Testis (tissue), 3 donors: ENCODE measurements around the gene KLK13. TPM values are rescaled to one million over a fixed set of nuclear protein-coding genes. Genes with fewer than 3 reads are reported as not detected.

ENCODE experiments used
- DNase-seq: peaks from one replicate; pipeline ENCODE4 v3.0.0-alpha.2; 2019
- H3K27ac ChIP-seq, 2 donors: fragments of 200-600 bp; sonication (generic); one replicate each; pipeline ENCODE4 v1.5.1; 2019
- H3K27me3 ChIP-seq: fragments of 200-600 bp; sonication (generic); one replicate; pipeline ENCODE4 v1.5.1; 2019
- H3K36me3 ChIP-seq: fragments of 200-600 bp; sonication (generic); one replicate; pipeline ENCODE4 v1.5.1; 2017; ENCODE audit warnings: low read depth; ENCODE audit errors: missing control alignments
- H3K4me1 ChIP-seq: fragments of 200-600 bp; sonication (generic); one replicate; pipeline ENCODE4 v1.5.1; 2019
- H3K4me3 ChIP-seq, 2 donors: fragments of 200-600 bp; sonication (generic); one replicate each; pipeline ENCODE4 v1.5.1; 2017 to 2019
- H3K9me3 ChIP-seq: fragments of 200-600 bp; sonication (generic); one replicate; pipeline ENCODE4 v1.5.1; 2017
- POLR2A ChIP-seq: fragments of 450-650 bp; IDR thresholded peaks from one replicate; pipeline ENCODE4 v1.6.1; 2017; ENCODE audit warnings: antibody characterized with exemption, mild to moderate bottlenecking, moderate library complexity
- WGBS, 2 donors: methylation state at CpG; one replicate each; pipeline ENCODE4 v1.1.5; 2018; 5-methylcytosine and 5-hydroxymethylcytosine counted together
- intact Hi-C: fragments of 100-400 bp; cut with DNase I; formaldehyde crosslinking; loops from one replicate; pipeline ENCODE4 v1.15.1; 2023; ENCODE audit warnings: low total_unique reads
- polyA plus RNA-seq: library from polyadenylated mRNA; stranded (reverse); fragments of 350-450 nt; fragmentation: Illumina TruSeq; extraction: RNeasy Lipid Tissue Mini Kit (QIAGEN cat#74804); gene quantifications from one replicate; pipeline ENCODE4 v1.2.3, GENCODE V29; 2014; ENCODE audit warnings: low read depth, low replicate concordance; ENCODE audit not compliant: insufficient read depth
- total RNA-seq, 2 donors: library from RNA; depleted of rRNA; stranded (reverse); fragments of >200 nt; gene quantifications; one replicate each; pipeline ENCODE4 v1.2.3, GENCODE V29; 2016
- TF ChIP-seq, protein P1 (sequence below), 3 experiments: fragments of 450-650 bp in 2 of 3; fragments of 200-600 bp in 1 of 3; sonication (generic) in 1 of 3; IDR thresholded peaks; one replicate each; pipeline ENCODE4 v1.5.1; 2016 to 2019; ENCODE audit warnings: antibody characterized with exemption in 3 of 3, mild to moderate bottlenecking in 2 of 3, moderate library complexity in 1 of 3

KLK13 gene
- total and polyA plus RNA-seq, 3 donors from 2014 or later: 3.7 to 13.0 (median 7.8) TPM

DNA sequence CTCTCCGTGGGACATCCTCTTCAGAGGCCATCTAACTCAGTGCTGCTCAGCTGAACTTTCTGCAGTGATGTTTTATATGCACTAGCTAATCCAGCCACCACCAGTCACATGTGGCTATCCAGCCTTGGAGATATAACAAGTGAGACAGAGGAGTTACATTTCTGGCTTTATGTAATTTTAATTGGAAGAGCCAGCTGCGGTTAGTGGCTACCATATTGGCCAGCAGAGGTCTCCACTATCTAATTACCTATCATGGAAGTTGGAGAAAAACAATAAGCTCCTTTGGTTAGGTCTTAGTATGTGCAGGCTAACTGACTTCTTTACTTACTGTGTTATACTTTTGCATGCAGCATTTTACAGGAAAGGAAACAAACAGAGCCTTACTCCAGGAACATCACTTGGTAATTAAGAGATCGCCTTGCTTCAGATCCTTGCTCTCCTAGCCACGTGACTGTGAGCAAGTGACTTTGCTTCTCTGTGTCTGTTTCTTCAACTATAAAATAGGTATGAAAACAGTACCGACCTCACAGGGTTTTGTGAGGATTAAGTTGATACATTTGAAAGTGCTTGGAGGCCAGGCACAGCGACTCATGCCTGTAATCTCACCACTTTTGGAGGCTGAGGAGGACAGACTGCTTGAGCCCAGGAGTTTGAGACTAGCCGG is 43.8 kb downstream of the KLK13 start:
- Histone ChIP-seq H3K4me3 (no peak overlapping the region), H3K36me3 (no peaks in the 10 kb centered on the region), H3K27me3 (no peaks in the 10 kb centered on the region), H3K27ac (peak overlapping the region; percentile 60 to 85), H3K9me3 (no peaks in the 10 kb centered on the region), H3K4me1 (peaks cover 30% of the 10 kb centered on the region)
- peak; percentile 79 for DNase-seq
- intact Hi-C loops: loop anchor here (10.0 kb wide), 1 partner anchor 64 kb away; the partner anchor contains the start of gene KLK14
- WGBS, 2 donors: 21 to 33% methylated on average over 7 of the region's 7 CpGs
- no peak for TF ChIP-seq POLR2A
- TF ChIP-seq, protein P1, sequence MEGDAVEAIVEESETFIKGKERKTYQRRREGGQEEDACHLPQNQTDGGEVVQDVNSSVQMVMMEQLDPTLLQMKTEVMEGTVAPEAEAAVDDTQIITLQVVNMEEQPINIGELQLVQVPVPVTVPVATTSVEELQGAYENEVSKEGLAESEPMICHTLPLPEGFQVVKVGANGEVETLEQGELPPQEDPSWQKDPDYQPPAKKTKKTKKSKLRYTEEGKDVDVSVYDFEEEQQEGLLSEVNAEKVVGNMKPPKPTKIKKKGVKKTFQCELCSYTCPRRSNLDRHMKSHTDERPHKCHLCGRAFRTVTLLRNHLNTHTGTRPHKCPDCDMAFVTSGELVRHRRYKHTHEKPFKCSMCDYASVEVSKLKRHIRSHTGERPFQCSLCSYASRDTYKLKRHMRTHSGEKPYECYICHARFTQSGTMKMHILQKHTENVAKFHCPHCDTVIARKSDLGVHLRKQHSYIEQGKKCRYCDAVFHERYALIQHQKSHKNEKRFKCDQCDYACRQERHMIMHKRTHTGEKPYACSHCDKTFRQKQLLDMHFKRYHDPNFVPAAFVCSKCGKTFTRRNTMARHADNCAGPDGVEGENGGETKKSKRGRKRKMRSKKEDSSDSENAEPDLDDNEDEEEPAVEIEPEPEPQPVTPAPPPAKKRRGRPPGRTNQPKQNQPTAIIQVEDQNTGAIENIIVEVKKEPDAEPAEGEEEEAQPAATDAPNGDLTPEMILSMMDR (IDR thresholded peaks at IDR 0.05): peak; percentile 65 to 86 (median 72)

DNA sequence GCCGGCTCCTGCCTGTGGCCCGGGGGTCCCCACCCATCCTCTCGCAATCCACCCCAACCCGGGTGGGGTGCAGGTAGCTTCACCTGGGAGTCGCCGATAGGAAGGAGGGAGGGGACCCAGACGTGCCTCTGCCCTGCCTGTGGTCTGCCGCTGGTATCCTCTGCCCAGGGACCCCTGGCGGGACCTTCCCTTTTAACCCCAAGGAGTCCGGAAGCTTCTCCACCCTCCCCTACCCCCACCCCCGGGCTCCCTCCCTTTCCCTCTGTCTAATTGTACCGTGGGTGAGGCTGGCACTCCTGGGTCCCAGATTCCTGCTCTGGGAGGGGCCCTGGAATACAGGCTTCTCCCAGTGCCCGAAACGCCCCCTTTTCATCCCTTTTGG is 45.4 kb downstream of the KLK13 start, which contains the start of gene KLK10:
Gene KLK10 (minus strand): TSS at position 166 of the 382 bp plus-strand sequence. CDS start 579 bp downstream, outside the sequence.
- H3K27ac ChIP-seq: peak within 1 kb of the TSS; percentile 60 to 85
- intact Hi-C loops: no loop called here
- H3K9me3 ChIP-seq: no peaks in the 10 kb centered on the region
- TF ChIP-seq, protein P1 (IDR thresholded peaks at IDR 0.05): no peak
- no peak for TF ChIP-seq POLR2A
- peaks cover 21% of the 10 kb centered on the region for H3K4me1 ChIP-seq
- H3K36me3 ChIP-seq: no peaks in the 10 kb centered on the region
- H3K4me3 ChIP-seq: peak within 1 kb of the TSS; percentile 46 to 64
- 4 to 5% methylated on average over 10 to 14 of the region's 14 CpGs for WGBS, 2 donors
- no peak for DNase-seq
- no peaks in the 10 kb centered on the region for H3K27me3 ChIP-seq

DNA sequence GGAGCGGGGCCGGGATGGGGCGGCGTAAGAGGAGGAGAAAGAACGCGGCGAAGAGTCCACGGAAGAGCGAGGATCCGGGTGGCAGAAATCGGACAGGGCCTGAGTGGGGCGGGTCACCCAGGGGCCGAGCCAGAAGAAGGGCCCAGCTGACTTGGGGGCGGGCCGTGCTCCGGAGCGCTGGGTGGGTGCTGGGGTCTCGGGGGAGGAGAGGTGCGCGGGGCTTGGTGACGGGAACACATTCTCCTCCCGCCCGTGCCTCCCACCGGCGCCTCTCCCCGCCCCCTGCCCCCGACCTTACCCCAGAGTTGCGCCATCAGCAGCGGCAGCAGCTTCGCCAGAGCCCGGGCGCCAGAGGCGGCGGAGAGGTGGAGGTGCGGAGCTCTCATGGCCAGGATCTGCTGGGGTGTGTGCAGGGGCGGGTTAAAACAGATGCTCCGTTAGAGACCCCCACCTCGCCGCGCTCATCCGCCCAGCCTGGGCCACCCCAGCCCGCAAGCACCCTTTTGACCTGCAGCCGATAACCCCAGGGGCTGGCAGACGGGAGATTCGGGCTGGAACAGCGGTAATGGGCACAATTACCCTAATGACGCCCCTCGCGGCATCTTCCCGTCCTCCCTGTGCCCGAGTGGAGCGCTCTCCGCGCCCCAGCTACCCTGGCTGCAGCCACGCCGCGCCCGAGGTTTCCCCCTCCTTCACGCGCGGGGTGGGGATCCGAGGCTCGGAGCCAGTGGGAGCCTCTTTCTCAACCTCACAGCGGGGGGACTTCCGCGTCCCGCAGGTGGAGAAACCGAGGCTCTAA is 45.9 kb downstream of the KLK13 start:
- DNase-seq: peak; percentile 65
- H3K27ac ChIP-seq: peak overlapping the region; percentile 60 to 85
- intact Hi-C loops: no loop called here
- peak overlapping the region; percentile 46 to 64 for H3K4me3 ChIP-seq
- TF ChIP-seq, protein P1 (IDR thresholded peaks at IDR 0.05): no peak
- TF ChIP-seq POLR2A: no peak
- no peaks in the 10 kb centered on the region for H3K9me3 ChIP-seq
- WGBS, 2 donors: 1 to 2% methylated on average over 21 to 66 of the region's 68 CpGs
- no peaks in the 10 kb centered on the region for H3K36me3 ChIP-seq
- H3K27me3 ChIP-seq: no peaks in the 10 kb centered on the region
- H3K4me1 ChIP-seq: peaks cover 21% of the 10 kb centered on the region

DNA sequence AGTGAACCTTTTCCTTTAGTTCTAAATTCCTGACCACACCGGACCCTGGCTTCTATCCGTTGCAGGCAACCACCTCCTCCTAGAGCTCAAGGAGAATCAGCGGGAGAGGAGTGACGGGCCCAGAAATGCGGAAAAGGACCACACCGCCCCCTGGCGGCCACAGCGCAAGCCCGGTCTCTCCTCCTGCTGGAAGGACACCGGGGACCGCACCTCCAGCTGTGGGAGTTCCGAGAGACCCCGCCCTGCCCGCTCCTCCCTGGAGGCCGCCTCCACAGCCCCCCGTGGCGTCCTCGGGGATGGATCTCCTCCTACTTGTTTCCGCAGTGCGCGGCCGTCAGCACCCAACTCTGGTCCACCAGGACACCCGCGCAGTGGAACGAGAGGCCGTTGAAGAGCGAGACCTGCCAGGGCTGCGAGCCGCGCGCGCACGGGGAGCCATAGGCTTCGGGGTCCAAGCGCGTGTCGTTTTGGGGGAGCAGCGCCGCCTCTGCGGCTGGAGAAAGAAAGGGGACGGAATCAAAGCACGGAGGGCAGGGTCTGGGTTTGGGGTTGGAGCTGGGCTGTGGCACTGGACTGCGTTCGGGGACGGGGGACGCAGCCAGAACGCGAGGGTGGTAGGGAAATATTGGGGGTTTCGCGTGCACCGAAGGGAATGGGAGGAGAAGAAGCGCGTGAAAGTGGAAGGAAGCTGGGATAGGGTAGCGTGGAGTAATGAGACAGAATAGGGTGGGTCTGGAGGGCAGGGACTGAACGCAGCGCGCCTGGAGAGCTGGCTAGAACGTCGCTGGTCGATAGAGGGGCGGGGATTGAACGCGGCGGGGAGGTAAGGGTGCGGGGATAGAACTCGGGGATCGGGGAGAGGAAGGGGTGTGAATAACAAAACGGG is 47.9 kb downstream of the KLK13 start:
- peak; percentile 87 for DNase-seq
- H3K4me1 ChIP-seq: peaks cover 21% of the 10 kb centered on the region
- no peaks in the 10 kb centered on the region for H3K36me3 ChIP-seq
- H3K4me3 ChIP-seq: peak overlapping the region; percentile 39 to 63
- no peaks in the 10 kb centered on the region for H3K9me3 ChIP-seq
- intact Hi-C loops: no loop called here
- no peaks in the 10 kb centered on the region for H3K27me3 ChIP-seq
- TF ChIP-seq, protein P1 (IDR thresholded peaks at IDR 0.05): peak; percentile 81 to 92 (median 89)
- no peak for TF ChIP-seq POLR2A
- 1% methylated on average over 65 to 68 of the region's 68 CpGs for WGBS, 2 donors
- H3K27ac ChIP-seq: peak overlapping the region; percentile 31 to 65
